Astrocyte (in vitro differentiated cells and primary cell): Measurements from ENCODE around the gene PSMB3.

Source experiments
- EZH2 ChIP-seq: IDR thresholded peaks from 2 replicates; pipeline ENCODE4 v1.6.1; 2012; ENCODE audit warnings: mild to moderate bottlenecking, low read length, inconsistent platforms; ENCODE audit not compliant: insufficient read depth
- TF ChIP-seq, protein P1 (sequence below): IDR thresholded peaks from 2 replicates; pipeline ENCODE4 v1.5.1; 2011; ENCODE audit warnings: low read depth, mild to moderate bottlenecking, inconsistent platforms, low read length, moderate library complexity; ENCODE audit not compliant: insufficient read depth

DNA sequence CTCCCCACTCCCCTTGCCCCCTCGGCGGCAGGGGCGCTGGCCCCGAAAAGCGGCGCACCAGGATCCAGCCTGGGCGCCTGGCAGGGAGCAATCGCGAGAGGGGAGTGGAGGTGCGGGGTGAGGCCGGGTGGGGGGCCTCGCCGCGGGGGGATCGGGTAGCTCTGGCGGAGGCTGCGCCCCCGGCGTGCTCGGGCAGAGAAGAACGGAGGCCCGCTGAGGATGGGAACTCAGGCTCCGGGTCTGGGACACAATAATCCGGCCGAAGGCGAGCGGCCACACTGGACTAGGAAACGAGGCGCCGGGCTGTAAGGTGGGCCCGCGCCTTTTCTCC lies 3.7 kb upstream of the PSMB3 start:
- TF ChIP-seq, protein P1, sequence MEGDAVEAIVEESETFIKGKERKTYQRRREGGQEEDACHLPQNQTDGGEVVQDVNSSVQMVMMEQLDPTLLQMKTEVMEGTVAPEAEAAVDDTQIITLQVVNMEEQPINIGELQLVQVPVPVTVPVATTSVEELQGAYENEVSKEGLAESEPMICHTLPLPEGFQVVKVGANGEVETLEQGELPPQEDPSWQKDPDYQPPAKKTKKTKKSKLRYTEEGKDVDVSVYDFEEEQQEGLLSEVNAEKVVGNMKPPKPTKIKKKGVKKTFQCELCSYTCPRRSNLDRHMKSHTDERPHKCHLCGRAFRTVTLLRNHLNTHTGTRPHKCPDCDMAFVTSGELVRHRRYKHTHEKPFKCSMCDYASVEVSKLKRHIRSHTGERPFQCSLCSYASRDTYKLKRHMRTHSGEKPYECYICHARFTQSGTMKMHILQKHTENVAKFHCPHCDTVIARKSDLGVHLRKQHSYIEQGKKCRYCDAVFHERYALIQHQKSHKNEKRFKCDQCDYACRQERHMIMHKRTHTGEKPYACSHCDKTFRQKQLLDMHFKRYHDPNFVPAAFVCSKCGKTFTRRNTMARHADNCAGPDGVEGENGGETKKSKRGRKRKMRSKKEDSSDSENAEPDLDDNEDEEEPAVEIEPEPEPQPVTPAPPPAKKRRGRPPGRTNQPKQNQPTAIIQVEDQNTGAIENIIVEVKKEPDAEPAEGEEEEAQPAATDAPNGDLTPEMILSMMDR = no peak
- TF ChIP-seq EZH2 = no peak
